Measurements from ENCODE around the gene SPRED3.
"Not testable (repeated sequence)": the region's sequence is repeated elsewhere in the genome, so short reads cannot be mapped to it uniquely, and the experiment has no call there.

SPRED3 gene

GRCh38 chr19:38402967-38403674, 14.6 kb downstream of the SPRED3 start, which contains the start of gene FAM98C:
Gene FAM98C, plus strand, starts transcription at chr19:38403093. Its CDS starts 61 bp downstream, at chr19:38403154.
- DNase-seq (ENCODE audit: insufficient read length, low spot score) = peak; percentile 99
- TF ChIP-seq CTCF (IDR thresholded peaks at IDR 0.05; ENCODE audit: insufficient read depth, missing control alignments) = peak; percentile 80
- no peak for FAIRE-seq

- DNase-seq (ENCODE audit: insufficient read length, low spot score) = no peak
- TF ChIP-seq CTCF (IDR thresholded peaks at IDR 0.05; ENCODE audit: insufficient read depth, missing control alignments) = no peak
- FAIRE-seq = no peak
These were observed 16.4 kb downstream of the SPRED3 start for GRCh38 chr19:38404858-38405257.

- no peak for TF ChIP-seq CTCF (IDR thresholded peaks at IDR 0.05; ENCODE audit: insufficient read depth, missing control alignments)
- FAIRE-seq (no peak), DNase-seq (ENCODE audit: insufficient read length, low spot score) (no peak)
These were observed 16.8 kb downstream of the SPRED3 start for GRCh38 chr19:38405276-38405675.

DNA sequence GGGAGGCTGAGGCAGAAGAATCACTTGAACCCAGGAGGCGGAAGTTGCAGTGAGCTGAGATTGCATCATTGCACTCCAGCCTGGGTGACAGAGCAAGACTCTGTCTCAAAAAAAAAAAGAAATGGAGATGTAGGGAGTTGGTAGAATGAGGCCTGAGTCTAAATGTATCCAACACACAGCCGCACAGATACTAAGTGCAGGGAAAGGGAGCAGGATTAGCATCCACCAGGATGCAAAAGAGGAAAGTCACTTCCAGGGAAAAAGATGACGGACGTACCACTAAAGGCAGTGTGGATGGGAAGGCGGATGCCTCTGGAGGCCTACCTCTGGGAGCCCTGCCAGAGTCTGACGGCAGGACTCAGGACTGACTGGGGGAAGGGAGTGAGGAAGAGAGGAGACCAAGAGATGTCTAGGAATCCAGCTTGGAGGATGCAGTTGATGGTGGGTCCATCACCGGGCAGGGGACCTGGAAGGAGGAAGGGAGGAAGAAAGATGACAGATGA, 21.2 kb downstream of the SPRED3 start:
- no peak for TF ChIP-seq CTCF (IDR thresholded peaks at IDR 0.05; ENCODE audit: insufficient read depth, missing control alignments)
- DNase-seq (ENCODE audit: insufficient read length, low spot score) (no peak), FAIRE-seq (no peak)

GRCh38 chr19:38410407-38410806, 21.9 kb downstream of the SPRED3 start:
- not testable (repeated sequence) for DNase-seq (ENCODE audit: insufficient read length, low spot score); FAIRE-seq

DNA sequence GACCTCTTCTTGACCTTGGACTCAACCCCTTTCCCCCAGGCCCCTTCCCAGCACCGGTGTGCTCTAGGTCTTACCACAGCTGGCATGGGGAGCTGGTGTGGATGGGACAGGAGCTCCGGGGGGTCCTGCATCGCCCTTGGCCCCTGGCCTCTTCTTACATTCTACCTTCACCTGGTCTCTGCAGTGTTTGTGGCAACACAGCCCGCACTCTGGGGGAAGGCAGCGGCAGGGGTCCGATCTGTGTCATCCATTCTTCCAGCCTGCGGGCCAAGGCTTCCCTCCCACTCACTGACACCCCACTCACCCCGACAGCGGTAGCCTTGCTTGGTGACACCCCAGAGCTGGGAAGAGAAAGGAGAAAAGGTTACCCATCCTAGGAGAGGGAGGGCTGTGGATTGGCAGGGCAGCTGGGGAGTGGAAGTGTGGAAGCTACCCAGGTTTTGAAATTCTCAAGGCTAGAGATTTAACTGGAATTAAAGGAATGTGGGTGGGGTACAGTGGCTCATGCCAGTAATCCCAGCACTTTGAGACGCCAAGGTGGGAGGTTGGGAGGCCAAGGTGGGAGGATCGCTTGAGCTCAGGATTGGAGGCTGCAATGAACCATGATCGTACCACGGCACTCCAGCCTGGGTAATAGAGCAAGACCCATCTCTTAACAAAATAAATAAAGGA, 22.7 kb downstream of the SPRED3 start:
- no peak for DNase-seq (ENCODE audit: insufficient read length, low spot score)
- no peak for FAIRE-seq
- TF ChIP-seq CTCF (IDR thresholded peaks at IDR 0.05; ENCODE audit: insufficient read depth, missing control alignments) = no peak

DNA sequence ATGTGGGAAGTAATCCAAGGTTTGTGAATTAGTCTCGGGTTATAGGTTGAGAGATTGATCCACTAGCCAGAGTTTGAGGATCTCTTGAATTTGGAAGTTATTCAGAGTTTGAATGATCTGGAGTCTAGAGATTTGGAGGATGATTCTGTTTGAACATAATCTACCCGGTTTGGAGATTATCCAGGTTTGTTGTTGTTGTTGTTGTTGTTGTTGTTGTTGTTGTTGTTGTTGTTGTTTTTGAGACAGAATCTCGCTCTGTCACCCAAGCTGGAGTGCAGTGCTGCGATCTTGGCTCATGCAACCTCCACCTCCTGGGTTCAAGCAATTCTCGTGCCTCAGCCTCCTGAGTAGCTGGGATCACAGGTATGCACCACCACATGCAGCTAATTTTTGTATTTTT, 23.4 kb downstream of the SPRED3 start:
- not testable (repeated sequence) for FAIRE-seq; DNase-seq (ENCODE audit: insufficient read length, low spot score)

DNA sequence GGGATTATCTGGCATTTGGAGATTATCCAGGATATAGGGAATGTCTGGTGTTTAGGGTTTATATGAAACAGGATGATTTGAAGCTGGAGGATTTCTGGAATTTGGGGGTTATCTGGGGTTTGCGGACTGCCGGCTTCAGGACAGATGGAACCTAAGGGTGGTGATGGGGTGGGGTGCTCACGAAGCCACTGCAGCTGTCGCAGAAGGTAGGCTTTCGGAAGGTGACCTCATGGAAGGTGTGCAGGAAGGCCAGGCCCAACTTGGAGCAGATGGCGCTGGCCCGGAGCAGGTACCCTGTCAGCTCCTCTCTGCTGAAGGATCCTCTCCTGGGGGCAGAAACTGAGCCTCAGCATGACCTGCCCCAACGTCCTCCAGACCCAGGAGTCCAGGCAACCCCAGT, 24.0 kb downstream of the SPRED3 start:
- FAIRE-seq (no peak), DNase-seq (ENCODE audit: insufficient read length, low spot score) (peak; percentile 58)
- TF ChIP-seq CTCF (IDR thresholded peaks at IDR 0.05; ENCODE audit: insufficient read depth, missing control alignments) = no peak
